Measurements from ENCODE around the gene BACE2. TPM values are rescaled to one million over a fixed set of nuclear protein-coding genes. Genes with fewer than 3 reads are reported as not detected.

Gene BACE2
- total RNA-seq, 1 donor = 3.0 TPM

- no peak for DNase-seq (ENCODE audit: low read depth)
- TF ChIP-seq CTCF (IDR thresholded peaks at IDR 0.05; ENCODE audit: insufficient read depth, low read depth, low read length) = no peak
- H3K4me3 ChIP-seq (ENCODE audit: low read depth, low read length) = no peak overlapping the region
Observed at GRCh38 chr21:41326414-41327080, 158.6 kb downstream of the BACE2 start.

GRCh38 chr21:41327753-41328152, 159.8 kb downstream of the BACE2 start:
- no peak overlapping the region for H3K4me3 ChIP-seq (ENCODE audit: low read depth, low read length)
- DNase-seq (ENCODE audit: low read depth) = no peak
- no peak for TF ChIP-seq CTCF (IDR thresholded peaks at IDR 0.05; ENCODE audit: insufficient read depth, low read depth, low read length)

GRCh38 chr21:41328660-41329607, 161.0 kb downstream of the BACE2 start:
- H3K4me3 ChIP-seq (ENCODE audit: low read depth, low read length) = no peak overlapping the region
- no peak for TF ChIP-seq CTCF (IDR thresholded peaks at IDR 0.05; ENCODE audit: insufficient read depth, low read depth, low read length)
- no peak for DNase-seq (ENCODE audit: low read depth)

Small RNAs within 50 kb of the gene (small RNA-seq; reads per million reads assigned to genes)
- not detected for gene MIR3197

Other genes with a start within 250 kb of the BACE2 start
- not detected in 2 replicates for gene FAM3B, start 148.6 kb downstream of the BACE2 start, total RNA-seq
- gene MX2, start 193.9 kb downstream of the BACE2 start, total RNA-seq = 0.97 and 2.6 TPM in 2 replicates